Panc1 (cell line): ENCODE results near the gene NFE2L3. TPM values are rescaled to one million over a fixed set of nuclear protein-coding genes. Genes with fewer than 3 reads are reported as not detected.
A peak's percentile ranks its signal among the peaks of the same experiment; 100 is the strongest.

Experiments
- ATAC-seq: fragments of 200-7000 bp; cut with Tn5 transposase; 2 replicates; pipeline ENCODE4 v1.9.1; 2020; ENCODE audit warnings: mild to moderate bottlenecking, moderate library complexity
- BruUV-seq: library from RNA; stranded (reverse); fragments of 400-500 nt; replicated peaks from 2 replicates; lab custom pipeline; 2021; lab: Mats Ljungman, UMichigan
- CTCF ChIA-PET: fragments of 300-600 bp; sonication (Branson Sonifier 250); formaldehyde crosslinking; loops from one replicate; lab custom pipeline; 2022; ENCODE audit warnings: antibody characterized with exemption; lab: Charles Lee
- POLR2A ChIA-PET: fragments of 300-600 bp; sonication (Branson Sonifier 250); formaldehyde crosslinking; loops from one replicate; lab custom pipeline; 2022; ENCODE audit warnings: antibody characterized with exemption; lab: Charles Lee
- DNase-seq: peaks from one replicate; pipeline ENCODE4 v3.0.0-alpha.2; 2010; ENCODE audit warnings: low read depth, low spot score
- H3K27ac ChIP-seq: 2 replicates; pipeline ENCODE4 v1.5.1; 2011; ENCODE audit warnings: mild to moderate bottlenecking, low read length, inconsistent platforms
- H3K27me3 ChIP-seq: fragments of 200-500 bp; sonication (Bioruptor generic); 2 replicates; pipeline ENCODE4 v1.6.0; 2014; ENCODE audit warnings: low read length, inconsistent platforms; ENCODE audit not compliant: control insufficient read depth, insufficient read depth
- H3K36me3 ChIP-seq: fragments of 200-500 bp; sonication (Bioruptor generic); 2 replicates; pipeline ENCODE4 v1.5.1; 2014; ENCODE audit warnings: inconsistent platforms, mild to moderate bottlenecking, low read length, moderate library complexity; ENCODE audit not compliant: control insufficient read depth, insufficient read depth
- H3K4me1 ChIP-seq: 2 replicates; pipeline ENCODE4 v1.5.1; 2011; ENCODE audit warnings: inconsistent platforms, mild to moderate bottlenecking, low read length, moderate library complexity; ENCODE audit not compliant: control insufficient read depth, insufficient read depth
- H3K4me3 ChIP-seq, 2 experiments: 2 replicates each; pipeline ENCODE4 v1.5.1; 2011 to 2012; ENCODE audit warnings: low read depth in 2 of 2, low read length in 2 of 2, mild to moderate bottlenecking in 2 of 2, inconsistent platforms in 1 of 2, moderate library complexity in 1 of 2
- H3K9me3 ChIP-seq: fragments of 200-500 bp; sonication (Bioruptor generic); 2 replicates; pipeline ENCODE4 v1.5.1; 2014; ENCODE audit warnings: low read depth, mild to moderate bottlenecking, inconsistent platforms, low read length, moderate library complexity; ENCODE audit not compliant: control insufficient read depth, insufficient read depth
- CTCF ChIP-seq: fragments of 450-650 bp; IDR thresholded peaks from 2 replicates; pipeline ENCODE4 v1.5.1; 2017; ENCODE audit warnings: mild to moderate bottlenecking
- POLR2AphosphoS5 ChIP-seq: IDR thresholded peaks from 2 replicates; pipeline ENCODE4 v1.6.1; 2012; ENCODE audit warnings: mild to moderate bottlenecking, low read depth, low read length, moderate library complexity
- REST ChIP-seq, 2 experiments: IDR thresholded peaks; 2 replicates each; pipeline ENCODE4 v1.6.1; 2011 to 2012; ENCODE audit warnings: low read depth in 2 of 2, control low read depth in 1 of 2, low read length in 1 of 2, mild to moderate bottlenecking in 1 of 2, moderate library complexity in 1 of 2; ENCODE audit not compliant: insufficient read depth in 1 of 2
- SIN3A ChIP-seq: IDR thresholded peaks from 2 replicates; pipeline ENCODE4 v1.6.1; 2012; ENCODE audit warnings: low read depth, mild to moderate bottlenecking, low read length, moderate library complexity, borderline replicate concordance; ENCODE audit not compliant: insufficient read depth
- TCF7L2 ChIP-seq: IDR thresholded peaks from 2 replicates; pipeline ENCODE4 v1.6.1; 2011; ENCODE audit warnings: mild to moderate bottlenecking, low read depth, low read length, inconsistent platforms
- in situ Hi-C: cut with HindIII; loops from 2 replicates; pipeline ENCODE4 v1.10.0; 2016; ENCODE audit warnings: low sequenced_read_pairs, low pct_unique_long_range_greater_than_20kb
- intact Hi-C: fragments of 100-400 bp; cut with micrococcal nuclease; formaldehyde crosslinking; loops from one replicate; pipeline ENCODE4 v1.10.0; 2022; ENCODE audit not compliant: unreplicated experiment
- total RNA-seq: library from RNA; stranded (reverse); gene quantifications from one replicate; pipeline ENCODE4 v1.2.1, GENCODE V29; 2021; ENCODE audit not compliant: unreplicated experiment

Gene NFE2L3
- total RNA-seq, 1 experiment from 2014 or later = 78.5 TPM

GRCh38 chr7:26185844-26186180 is 33.8 kb downstream of the NFE2L3 start:
- Histone ChIP-seq H3K27ac (no peak overlapping the region; the same call in 1 of the 2 replicates), H3K36me3 (peaks cover 28% of the 10 kb centered on the region), H3K27me3 (no peaks in the 10 kb centered on the region), H3K4me1 (peaks cover 78% of the 10 kb centered on the region), H3K4me3 (no peak overlapping the region), H3K9me3 (no peaks in the 10 kb centered on the region)
- ChIA-PET CTCF (interaction anchor here (2.3 kb wide), 1 partner anchor 293 kb away, joined by 4 read pairs; no protein-coding TSS in a partner anchor), POLR2A (no interaction called here)
- BruUV-seq = no TSS peak
- TF ChIP-seq TCF7L2 = no peak
- no peak for TF ChIP-seq REST (IDR thresholded peaks at IDR 0.05; ENCODE audit: insufficient read depth in 1 of 2, low read depth in 2 of 2, low read length in 1 of 2)
- TF ChIP-seq POLR2AphosphoS5 = 0 out of 2 replicates have a peak, but pooled peaks have one; percentile 2
- intact Hi-C loops = loop anchor here (10.0 kb wide), 2 partner anchors 99 to 179 kb away; no protein-coding TSS in a partner anchor
- ATAC-seq = no peak
- in situ Hi-C loops = no loop called here
- no peak for DNase-seq

GRCh38 chr7:26186364-26187311 is 34.6 kb downstream of the NFE2L3 start:
- Histone ChIP-seq H3K27ac (peak overlapping the region; percentile 87), H3K9me3 (no peaks in the 10 kb centered on the region), H3K36me3 (peaks cover 36% of the 10 kb centered on the region), H3K27me3 (no peaks in the 10 kb centered on the region), H3K4me3 (no peak overlapping the region), H3K4me1 (peaks cover 83% of the 10 kb centered on the region)
- TF ChIP-seq POLR2AphosphoS5 = peak; percentile 82; the same call in 1 of the 2 replicates
- TF ChIP-seq SIN3A = no peak
- in situ Hi-C loops (no loop called here), intact Hi-C loops (loop anchor here (10.0 kb wide), 2 partner anchors 98 to 178 kb away; no protein-coding TSS in a partner anchor)
- ChIA-PET CTCF (interaction anchor here (1.4 kb wide), 1 partner anchor 11 kb away, joined by 3 read pairs; no protein-coding TSS in a partner anchor), POLR2A (no interaction called here)
- BruUV-seq = no TSS peak
- ATAC-seq = peak; percentile 4
- DNase-seq = no peak

- no TSS peak for BruUV-seq
- CTCF ChIA-PET = interaction anchor here (1.4 kb wide), 1 partner anchor 10 kb away, joined by 3 read pairs; no protein-coding TSS in a partner anchor
- Histone ChIP-seq H3K4me1 (peaks cover 92% of the 10 kb centered on the region), H3K9me3 (no peaks in the 10 kb centered on the region), H3K36me3 (peaks cover 46% of the 10 kb centered on the region), H3K27me3 (no peaks in the 10 kb centered on the region), H3K4me3 (no peak overlapping the region), H3K27ac (peak overlapping the region; percentile 87)
- POLR2A ChIA-PET = interaction anchor here (0.6 to 1.4 kb wide), 6 partner anchors 10 to 295 kb away, joined by 3 read pairs; partner anchors contain the start of gene CBX3
- TF ChIP-seq REST (IDR thresholded peaks at IDR 0.05; ENCODE audit: insufficient read depth in 1 of 2, low read depth in 2 of 2, low read length in 1 of 2) = 0 out of 4 replicates have a peak, but pooled peaks of 1 of the 2 experiments have one; percentile 34
- TF ChIP-seq TCF7L2 = no peak
- TF ChIP-seq CTCF = no peak
- TF ChIP-seq POLR2AphosphoS5 = peak; percentile 91
- TF ChIP-seq SIN3A = no peak
- ATAC-seq (peak; percentile 28), DNase-seq (no peak)
- in situ Hi-C loops = no loop called here
- intact Hi-C loops = loop anchor here (10.0 kb wide), 2 partner anchors 97 to 177 kb away; no protein-coding TSS in a partner anchor
Measured at GRCh38 chr7:26187380-26188205, 35.6 kb downstream of the NFE2L3 start.
